HCT116 (cell line): ENCODE results near the gene PLB1.

Experiments
- ATF3 ChIP-seq: IDR thresholded peaks from 2 replicates; pipeline ENCODE4 v1.6.1; 2012
- CTCF ChIP-seq, 3 experiments: fragments of 200-600 bp in 1 of 3; sonication (generic) in 1 of 3; IDR thresholded peaks in 2 of 3; conservative IDR thresholded peaks in 1 of 3; 2 replicates each; pipeline ENCODE4 v1.5.1; 2012 to 2017; ENCODE audit warnings: low read depth in 2 of 3, low read length in 2 of 3, antibody characterized with exemption in 1 of 3, borderline replicate concordance in 1 of 3, control low read depth in 1 of 3, mild to moderate bottlenecking in 1 of 3, mixed read lengths in 1 of 3, mixed run types in 1 of 3, moderate library complexity in 1 of 3; ENCODE audit not compliant: insufficient read depth in 1 of 3
- EZH2 ChIP-seq: fragments of 200-600 bp; sonication (generic); IDR thresholded peaks from 2 replicates; pipeline ENCODE4 v1.6.1; 2017; ENCODE audit warnings: antibody characterized with exemption, mixed run types
- EZH2phosphoT487 ChIP-seq: fragments of 200-600 bp; IDR thresholded peaks from 2 replicates; pipeline ENCODE4 v1.6.1; 2018; ENCODE audit warnings: antibody characterized with exemption, borderline replicate concordance
- JUND ChIP-seq: IDR thresholded peaks from 2 replicates; pipeline ENCODE4 v1.6.1; 2012
- POLR2A ChIP-seq: IDR thresholded peaks from 2 replicates; pipeline ENCODE4 v1.7.0; 2011; ENCODE audit warnings: borderline replicate concordance; ENCODE audit not compliant: insufficient read depth, insufficient read length; ENCODE audit errors: extremely low read depth
- POLR2AphosphoS5 ChIP-seq: IDR thresholded peaks from 2 replicates; pipeline ENCODE4 v1.6.1; 2011; ENCODE audit warnings: mild to moderate bottlenecking, low read depth, low read length, moderate library complexity
- RAD21 ChIP-seq: IDR thresholded peaks from 2 replicates; pipeline ENCODE4 v1.6.1; 2012; ENCODE audit warnings: low read depth, mild to moderate bottlenecking
- TF ChIP-seq, protein P1 (sequence below): IDR thresholded peaks from 2 replicates; pipeline ENCODE4 v1.6.1; 2012; ENCODE audit warnings: low read depth
- TF ChIP-seq, protein P2 (sequence below): IDR thresholded peaks from 2 replicates; pipeline ENCODE4 v1.6.1; 2012

DNA sequence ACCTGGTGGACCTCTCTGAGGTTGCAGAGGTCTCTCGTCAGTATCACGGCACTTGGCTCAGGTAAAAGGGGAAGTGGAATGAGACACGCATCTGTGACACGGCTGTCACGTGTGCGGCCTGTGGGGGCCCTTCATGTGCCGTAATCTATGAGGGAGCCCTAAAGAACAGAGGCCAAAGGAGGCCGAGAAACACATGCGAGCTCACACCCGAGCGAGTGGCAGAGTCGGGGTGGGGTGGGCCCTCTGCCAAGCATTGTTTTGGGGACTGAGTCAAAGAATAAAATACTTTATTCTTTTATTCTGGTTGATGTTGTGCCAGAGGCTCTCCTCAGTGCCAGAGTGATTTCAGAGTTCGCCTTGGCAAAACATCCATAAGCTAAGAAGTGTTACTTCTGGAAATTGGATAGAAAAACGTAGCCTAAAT lies 43.3 kb downstream of the PLB1 start:
- TF ChIP-seq POLR2A, result no peak
- no peak for TF ChIP-seq EZH2phosphoT487
- TF ChIP-seq CTCF (IDR thresholded peaks at IDR 0.05 in 2 of 3, conservative IDR thresholded peaks at IDR 0.05 in 1 of 3; ENCODE audit: borderline replicate concordance in 1 of 3, insufficient read depth in 1 of 3, low read depth in 2 of 3, low read length in 2 of 3), result no peak
- TF ChIP-seq, protein P1, sequence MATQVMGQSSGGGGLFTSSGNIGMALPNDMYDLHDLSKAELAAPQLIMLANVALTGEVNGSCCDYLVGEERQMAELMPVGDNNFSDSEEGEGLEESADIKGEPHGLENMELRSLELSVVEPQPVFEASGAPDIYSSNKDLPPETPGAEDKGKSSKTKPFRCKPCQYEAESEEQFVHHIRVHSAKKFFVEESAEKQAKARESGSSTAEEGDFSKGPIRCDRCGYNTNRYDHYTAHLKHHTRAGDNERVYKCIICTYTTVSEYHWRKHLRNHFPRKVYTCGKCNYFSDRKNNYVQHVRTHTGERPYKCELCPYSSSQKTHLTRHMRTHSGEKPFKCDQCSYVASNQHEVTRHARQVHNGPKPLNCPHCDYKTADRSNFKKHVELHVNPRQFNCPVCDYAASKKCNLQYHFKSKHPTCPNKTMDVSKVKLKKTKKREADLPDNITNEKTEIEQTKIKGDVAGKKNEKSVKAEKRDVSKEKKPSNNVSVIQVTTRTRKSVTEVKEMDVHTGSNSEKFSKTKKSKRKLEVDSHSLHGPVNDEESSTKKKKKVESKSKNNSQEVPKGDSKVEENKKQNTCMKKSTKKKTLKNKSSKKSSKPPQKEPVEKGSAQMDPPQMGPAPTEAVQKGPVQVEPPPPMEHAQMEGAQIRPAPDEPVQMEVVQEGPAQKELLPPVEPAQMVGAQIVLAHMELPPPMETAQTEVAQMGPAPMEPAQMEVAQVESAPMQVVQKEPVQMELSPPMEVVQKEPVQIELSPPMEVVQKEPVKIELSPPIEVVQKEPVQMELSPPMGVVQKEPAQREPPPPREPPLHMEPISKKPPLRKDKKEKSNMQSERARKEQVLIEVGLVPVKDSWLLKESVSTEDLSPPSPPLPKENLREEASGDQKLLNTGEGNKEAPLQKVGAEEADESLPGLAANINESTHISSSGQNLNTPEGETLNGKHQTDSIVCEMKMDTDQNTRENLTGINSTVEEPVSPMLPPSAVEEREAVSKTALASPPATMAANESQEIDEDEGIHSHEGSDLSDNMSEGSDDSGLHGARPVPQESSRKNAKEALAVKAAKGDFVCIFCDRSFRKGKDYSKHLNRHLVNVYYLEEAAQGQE, result no peak
- TF ChIP-seq ATF3, result no peak
- no peak for TF ChIP-seq JUND
- TF ChIP-seq POLR2AphosphoS5, result no peak
- TF ChIP-seq, protein P2, sequence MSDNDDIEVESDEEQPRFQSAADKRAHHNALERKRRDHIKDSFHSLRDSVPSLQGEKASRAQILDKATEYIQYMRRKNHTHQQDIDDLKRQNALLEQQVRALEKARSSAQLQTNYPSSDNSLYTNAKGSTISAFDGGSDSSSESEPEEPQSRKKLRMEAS, result no peak
- TF ChIP-seq EZH2, result no peak
- no peak for TF ChIP-seq RAD21
